GM23338 (cell line): Measurements from ENCODE around the gene UFM1. TPM values are rescaled to one million over a fixed set of nuclear protein-coding genes. Genes with fewer than 3 reads are reported as not detected.

Source experiments
- ATAC-seq: fragments of 200-7000 bp; cut with Tn5 transposase; 3 replicates; pipeline ENCODE4 v1.9.1; 2020
- DNase-seq: peaks from one replicate; pipeline ENCODE4 v3.0.0-alpha.2; 2015; ENCODE audit warnings: low spot score
- H2AFZ ChIP-seq: fragments of 200-600 bp; sonication (generic); 2 replicates; pipeline ENCODE4 v1.8.0; 2016; ENCODE audit warnings: antibody characterized with exemption, mild to moderate bottlenecking, moderate library complexity
- H3F3A ChIP-seq: fragments of 200-600 bp; sonication (generic); replicated peaks from 2 replicates; pipeline ENCODE4 v1.8.0; 2017; ENCODE audit warnings: antibody characterized with exemption, mixed run types, low read depth
- H3K27ac ChIP-seq: fragments of 200-600 bp; sonication (generic); 2 replicates; pipeline ENCODE4 v1.6.1; 2016; ENCODE audit warnings: low read depth
- H3K27me3 ChIP-seq: fragments of 200-600 bp; sonication (generic); 2 replicates; pipeline ENCODE4 v1.8.0; 2016; ENCODE audit warnings: mild to moderate bottlenecking, mixed run types, moderate library complexity; ENCODE audit not compliant: insufficient read depth
- H3K36me3 ChIP-seq: fragments of 200-600 bp; sonication (generic); 2 replicates; pipeline ENCODE4 v1.8.0; 2016; ENCODE audit warnings: mild to moderate bottlenecking; ENCODE audit not compliant: insufficient read depth
- H3K4me1 ChIP-seq: fragments of 200-600 bp; sonication (generic); 2 replicates; pipeline ENCODE4 v1.8.0; 2016; ENCODE audit warnings: mild to moderate bottlenecking, moderate library complexity; ENCODE audit not compliant: insufficient read depth
- H3K4me2 ChIP-seq: fragments of 200-600 bp; sonication (generic); 2 replicates; pipeline ENCODE4 v1.7.1; 2017; ENCODE audit warnings: mixed run types
- H3K4me3 ChIP-seq: fragments of 200-600 bp; sonication (generic); 2 replicates; pipeline ENCODE4 v1.6.1; 2016; ENCODE audit warnings: mixed run types
- H3K79me2 ChIP-seq: fragments of 200-600 bp; sonication (generic); replicated peaks from 2 replicates; pipeline ENCODE4 v1.8.0; 2017; ENCODE audit warnings: mild to moderate bottlenecking; ENCODE audit not compliant: insufficient read depth
- H3K9me2 ChIP-seq: fragments of 200-600 bp; sonication (generic); 2 replicates; pipeline ENCODE4 v1.8.0; 2017; ENCODE audit not compliant: insufficient read depth
- H4K20me1 ChIP-seq: fragments of 200-600 bp; sonication (generic); replicated peaks from 2 replicates; pipeline ENCODE4 v1.8.0; 2017; ENCODE audit warnings: mild to moderate bottlenecking; ENCODE audit not compliant: insufficient read depth
- H3K27ac Mint-ChIP-seq: 2 replicates; pipeline ENCODE4 v1.8.0; 2020; ENCODE audit warnings: inconsistent platforms, mild to moderate bottlenecking, moderate library complexity, mixed read lengths
- H3K27me3 Mint-ChIP-seq: 3 replicates; pipeline ENCODE4 v1.8.0; 2022; ENCODE audit warnings: low read depth, mild to moderate bottlenecking, moderate library complexity, mixed read lengths, inconsistent platforms; ENCODE audit not compliant: insufficient read depth, poor library complexity
- H3K36me3 Mint-ChIP-seq: 3 replicates; pipeline ENCODE4 v1.8.0; 2021; ENCODE audit warnings: low read depth, mild to moderate bottlenecking, inconsistent platforms, moderate library complexity, mixed read lengths
- H3K4me1 Mint-ChIP-seq: 3 replicates; pipeline ENCODE4 v1.8.0; 2020; ENCODE audit warnings: mild to moderate bottlenecking, inconsistent platforms, mixed read lengths
- H3K4me3 Mint-ChIP-seq: 3 replicates; pipeline ENCODE4 v1.8.0; 2021; ENCODE audit warnings: moderate library complexity, mild to moderate bottlenecking, inconsistent platforms, mixed read lengths
- H3K9me3 Mint-ChIP-seq: 3 replicates; pipeline ENCODE4 v1.8.0; 2020; ENCODE audit warnings: moderate library complexity, mild to moderate bottlenecking, inconsistent platforms, mixed read lengths
- CREB1 ChIP-seq: fragments of 250-450 bp; sonication (Bioruptor Pico); IDR thresholded peaks from 2 replicates; pipeline ENCODE4 v1.5.0; 2020; ENCODE audit warnings: low read depth, mild to moderate bottlenecking, moderate library complexity
- ETS1 ChIP-seq: IDR thresholded peaks from 2 replicates; pipeline ENCODE4 v1.6.1; 2016; ENCODE audit warnings: antibody characterized with exemption
- EZH2 ChIP-seq: fragments of 200-600 bp; sonication (generic); IDR thresholded peaks from one replicate; pipeline ENCODE4 v1.8.0; 2017; ENCODE audit warnings: antibody characterized with exemption, mild to moderate bottlenecking, low read depth; ENCODE audit not compliant: unreplicated experiment
- EZH2phosphoT487 ChIP-seq: fragments of 200-600 bp; sonication (generic); IDR thresholded peaks from one replicate; pipeline ENCODE4 v1.8.1; 2018; ENCODE audit warnings: antibody characterized with exemption; ENCODE audit not compliant: unreplicated experiment
- STAT1 ChIP-seq: IDR thresholded peaks from one replicate; pipeline ENCODE4 v1.6.1; 2016; ENCODE audit warnings: antibody characterized with exemption; ENCODE audit not compliant: unreplicated experiment
- ZNF114 ChIP-seq: fragments of 250-450 bp; sonication (Bioruptor Pico); IDR thresholded peaks from 2 replicates; pipeline ENCODE4 v1.5.0; 2020; ENCODE audit warnings: mild to moderate bottlenecking, moderate library complexity
- ZNF331 ChIP-seq: fragments of 250-450 bp; sonication (Bioruptor Pico); IDR thresholded peaks from 2 replicates; pipeline ENCODE4 v1.5.0; 2020; ENCODE audit warnings: low read depth, mild to moderate bottlenecking, moderate library complexity
- polyA plus RNA-seq: library from polyadenylated mRNA; unstranded; fragments of >200 nt; fragmentation: Nextera tagmentation; extraction: Ambion mirVana; gene quantifications from 2 replicates; pipeline ENCODE4 v1.2.1, GENCODE V29; 2016
- total RNA-seq: library from RNA; depleted of rRNA; stranded (reverse); fragments of >200 nt; shearing (Covaris generic); gene quantifications from 2 replicates; pipeline ENCODE4 v1.2.3, GENCODE V29; 2014
- TF ChIP-seq, protein P1 (sequence below): fragments of 250-450 bp; sonication (Bioruptor Pico); IDR thresholded peaks from 2 replicates; pipeline ENCODE4 v1.5.0; 2020; ENCODE audit warnings: mild to moderate bottlenecking, moderate library complexity
- TF ChIP-seq, protein P2 (sequence below): IDR thresholded peaks from one replicate; pipeline ENCODE4 v1.6.1; 2018; ENCODE audit warnings: antibody characterized with exemption; ENCODE audit not compliant: unreplicated experiment

UFM1 gene
- total and polyA plus RNA-seq, 2 experiments from 2014 or later, result 57.0 to 77.1 TPM

DNA sequence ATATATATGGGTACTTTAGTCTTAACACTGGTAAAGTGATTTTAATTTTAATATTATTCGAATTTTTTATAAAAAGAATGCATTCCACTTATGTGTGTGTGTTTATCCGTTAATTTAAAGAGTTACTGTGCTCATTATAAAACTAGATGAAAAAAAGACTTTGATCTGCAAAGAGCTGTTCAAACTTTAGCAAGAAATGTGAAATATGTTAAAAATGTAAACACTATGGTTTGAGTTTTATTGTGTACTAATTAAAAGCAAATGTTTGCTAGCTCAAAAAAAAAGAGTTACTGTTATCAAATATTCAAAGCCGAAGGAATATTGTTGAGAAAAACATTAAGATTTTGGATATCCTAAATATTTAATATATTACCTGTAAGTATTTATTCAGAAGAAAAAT, 34.5 kb downstream of the UFM1 start:
- Mint-ChIP-seq H3K4me1 (peaks cover 8% of the 10 kb centered on the region), H3K27me3 (no peaks in the 10 kb centered on the region), H3K9me3 (no peaks in the 10 kb centered on the region), H3K4me3 (no peak overlapping the region), H3K27ac (no peak overlapping the region), H3K36me3 (no peaks in the 10 kb centered on the region)
- no peaks in the 10 kb centered on the region for H3F3A ChIP-seq
- H3K79me2 ChIP-seq, result no peaks in the 10 kb centered on the region
- H3K27me3 ChIP-seq, result no peaks in the 10 kb centered on the region
- H3K36me3 ChIP-seq, result no peaks in the 10 kb centered on the region
- no peak for TF ChIP-seq EZH2
- H3K4me2 ChIP-seq, result no peak overlapping the region
- peaks cover 3% of the 10 kb centered on the region; the same call in 1 of the 2 replicates for H3K9me2 ChIP-seq
- DNase-seq, result no peak
- ATAC-seq, result no peak
- H3K27ac ChIP-seq, result no peak overlapping the region
- H3K4me1 ChIP-seq, result peaks cover 16% of the 10 kb centered on the region
- no peaks in the 10 kb centered on the region for H4K20me1 ChIP-seq
- no peak overlapping the region for H3K4me3 ChIP-seq
- H2AFZ ChIP-seq, result no peak overlapping the region

DNA sequence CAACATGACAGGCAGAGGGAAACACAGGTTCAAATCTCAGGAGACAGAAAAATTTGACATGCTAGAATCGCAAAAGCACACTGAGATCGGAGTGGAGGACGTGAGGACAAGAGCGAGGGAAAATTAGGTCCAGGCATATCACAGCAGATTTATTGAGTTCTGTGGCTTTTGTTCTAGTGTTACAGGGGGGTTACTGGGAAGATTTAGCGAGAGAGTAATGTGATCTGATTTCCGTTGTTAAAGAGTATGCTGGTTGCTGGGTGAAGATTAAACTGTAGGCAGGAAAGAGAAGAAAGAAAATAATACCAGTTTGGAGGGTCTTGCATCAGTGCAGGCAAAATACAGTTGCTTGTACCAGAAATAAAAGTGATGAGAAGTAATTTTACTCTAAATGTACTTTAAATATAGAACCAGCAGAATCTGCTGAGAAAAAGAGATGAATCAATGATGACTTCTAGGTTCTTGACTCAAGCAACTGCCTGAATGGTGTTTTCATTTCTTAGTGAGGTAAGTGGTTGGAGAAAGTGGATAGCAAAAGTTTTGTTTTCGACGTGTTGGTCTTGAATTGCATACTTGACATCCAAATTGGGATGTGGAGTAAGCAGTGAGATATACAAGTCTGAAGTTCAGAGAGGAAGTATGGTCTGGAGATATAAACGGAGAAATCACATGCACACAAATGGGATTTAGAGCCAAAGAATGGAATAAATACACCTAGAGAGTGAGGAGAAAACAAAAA, 35.7 kb downstream of the UFM1 start:
- Histone ChIP-seq H3K79me2 (no peaks in the 10 kb centered on the region), H3K27ac (no peak overlapping the region), H3F3A (no peaks in the 10 kb centered on the region), H3K4me2 (no peak overlapping the region), H3K9me2 (no peaks in the 10 kb centered on the region), H3K4me3 (no peak overlapping the region), H3K4me1 (peaks cover 16% of the 10 kb centered on the region), H2AFZ (peak overlapping the region; percentile 57; the same call in 1 of the 2 replicates), H3K27me3 (no peaks in the 10 kb centered on the region), H4K20me1 (no peaks in the 10 kb centered on the region), H3K36me3 (no peaks in the 10 kb centered on the region)
- H3K27ac Mint-ChIP-seq, result no peak overlapping the region
- DNase-seq (no peak), ATAC-seq (no peak)
- H3K4me1 Mint-ChIP-seq, result peaks cover 8% of the 10 kb centered on the region
- no peak overlapping the region for H3K4me3 Mint-ChIP-seq
- H3K9me3 Mint-ChIP-seq, result no peaks in the 10 kb centered on the region
- no peaks in the 10 kb centered on the region for H3K27me3 Mint-ChIP-seq
- H3K36me3 Mint-ChIP-seq, result no peaks in the 10 kb centered on the region
- TF ChIP-seq STAT1 (no peak), EZH2phosphoT487 (no peak), ZNF114 (CRISPR knock-in tag) (no peak), ZNF331 (CRISPR knock-in tag) (no peak), ETS1 (no peak), CREB1 (CRISPR knock-in tag) (no peak)
- TF ChIP-seq, protein P1, sequence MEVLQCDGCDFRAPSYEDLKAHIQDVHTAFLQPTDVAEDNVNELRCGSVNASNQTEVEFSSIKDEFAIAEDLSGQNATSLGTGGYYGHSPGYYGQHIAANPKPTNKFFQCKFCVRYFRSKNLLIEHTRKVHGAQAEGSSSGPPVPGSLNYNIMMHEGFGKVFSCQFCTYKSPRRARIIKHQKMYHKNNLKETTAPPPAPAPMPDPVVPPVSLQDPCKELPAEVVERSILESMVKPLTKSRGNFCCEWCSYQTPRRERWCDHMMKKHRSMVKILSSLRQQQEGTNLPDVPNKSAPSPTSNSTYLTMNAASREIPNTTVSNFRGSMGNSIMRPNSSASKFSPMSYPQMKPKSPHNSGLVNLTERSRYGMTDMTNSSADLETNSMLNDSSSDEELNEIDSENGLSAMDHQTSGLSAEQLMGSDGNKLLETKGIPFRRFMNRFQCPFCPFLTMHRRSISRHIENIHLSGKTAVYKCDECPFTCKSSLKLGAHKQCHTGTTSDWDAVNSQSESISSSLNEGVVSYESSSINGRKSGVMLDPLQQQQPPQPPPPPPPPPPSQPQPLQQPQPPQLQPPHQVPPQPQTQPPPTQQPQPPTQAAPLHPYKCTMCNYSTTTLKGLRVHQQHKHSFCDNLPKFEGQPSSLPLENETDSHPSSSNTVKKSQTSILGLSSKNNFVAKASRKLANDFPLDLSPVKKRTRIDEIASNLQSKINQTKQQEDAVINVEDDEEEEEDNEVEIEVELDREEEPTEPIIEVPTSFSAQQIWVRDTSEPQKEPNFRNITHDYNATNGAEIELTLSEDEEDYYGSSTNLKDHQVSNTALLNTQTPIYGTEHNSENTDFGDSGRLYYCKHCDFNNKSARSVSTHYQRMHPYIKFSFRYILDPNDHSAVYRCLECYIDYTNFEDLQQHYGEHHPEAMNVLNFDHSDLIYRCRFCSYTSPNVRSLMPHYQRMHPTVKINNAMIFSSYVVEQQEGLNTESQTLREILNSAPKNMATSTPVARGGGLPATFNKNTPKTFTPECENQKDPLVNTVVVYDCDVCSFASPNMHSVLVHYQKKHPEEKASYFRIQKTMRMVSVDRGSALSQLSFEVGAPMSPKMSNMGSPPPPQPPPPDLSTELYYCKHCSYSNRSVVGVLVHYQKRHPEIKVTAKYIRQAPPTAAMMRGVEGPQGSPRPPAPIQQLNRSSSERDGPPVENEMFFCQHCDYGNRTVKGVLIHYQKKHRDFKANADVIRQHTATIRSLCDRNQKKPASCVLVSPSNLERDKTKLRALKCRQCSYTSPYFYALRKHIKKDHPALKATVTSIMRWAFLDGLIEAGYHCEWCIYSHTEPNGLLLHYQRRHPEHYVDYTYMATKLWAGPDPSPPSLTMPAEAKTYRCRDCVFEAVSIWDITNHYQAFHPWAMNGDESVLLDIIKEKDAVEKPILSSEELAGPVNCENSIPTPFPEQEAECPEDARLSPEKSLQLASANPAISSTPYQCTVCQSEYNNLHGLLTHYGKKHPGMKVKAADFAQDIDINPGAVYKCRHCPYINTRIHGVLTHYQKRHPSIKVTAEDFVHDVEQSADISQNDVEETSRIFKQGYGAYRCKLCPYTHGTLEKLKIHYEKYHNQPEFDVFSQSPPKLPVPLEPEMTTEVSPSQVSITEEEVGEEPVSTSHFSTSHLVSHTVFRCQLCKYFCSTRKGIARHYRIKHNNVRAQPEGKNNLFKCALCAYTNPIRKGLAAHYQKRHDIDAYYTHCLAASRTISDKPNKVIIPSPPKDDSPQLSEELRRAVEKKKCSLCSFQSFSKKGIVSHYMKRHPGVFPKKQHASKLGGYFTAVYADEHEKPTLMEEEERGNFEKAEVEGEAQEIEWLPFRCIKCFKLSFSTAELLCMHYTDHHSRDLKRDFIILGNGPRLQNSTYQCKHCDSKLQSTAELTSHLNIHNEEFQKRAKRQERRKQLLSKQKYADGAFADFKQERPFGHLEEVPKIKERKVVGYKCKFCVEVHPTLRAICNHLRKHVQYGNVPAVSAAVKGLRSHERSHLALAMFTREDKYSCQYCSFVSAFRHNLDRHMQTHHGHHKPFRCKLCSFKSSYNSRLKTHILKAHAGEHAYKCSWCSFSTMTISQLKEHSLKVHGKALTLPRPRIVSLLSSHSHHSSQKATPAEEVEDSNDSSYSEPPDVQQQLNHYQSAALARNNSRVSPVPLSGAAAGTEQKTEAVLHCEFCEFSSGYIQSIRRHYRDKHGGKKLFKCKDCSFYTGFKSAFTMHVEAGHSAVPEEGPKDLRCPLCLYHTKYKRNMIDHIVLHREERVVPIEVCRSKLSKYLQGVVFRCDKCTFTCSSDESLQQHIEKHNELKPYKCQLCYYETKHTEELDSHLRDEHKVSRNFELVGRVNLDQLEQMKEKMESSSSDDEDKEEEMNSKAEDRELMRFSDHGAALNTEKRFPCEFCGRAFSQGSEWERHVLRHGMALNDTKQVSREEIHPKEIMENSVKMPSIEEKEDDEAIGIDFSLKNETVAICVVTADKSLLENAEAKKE (CRISPR knock-in tag), result no peak
- TF ChIP-seq, protein P2, sequence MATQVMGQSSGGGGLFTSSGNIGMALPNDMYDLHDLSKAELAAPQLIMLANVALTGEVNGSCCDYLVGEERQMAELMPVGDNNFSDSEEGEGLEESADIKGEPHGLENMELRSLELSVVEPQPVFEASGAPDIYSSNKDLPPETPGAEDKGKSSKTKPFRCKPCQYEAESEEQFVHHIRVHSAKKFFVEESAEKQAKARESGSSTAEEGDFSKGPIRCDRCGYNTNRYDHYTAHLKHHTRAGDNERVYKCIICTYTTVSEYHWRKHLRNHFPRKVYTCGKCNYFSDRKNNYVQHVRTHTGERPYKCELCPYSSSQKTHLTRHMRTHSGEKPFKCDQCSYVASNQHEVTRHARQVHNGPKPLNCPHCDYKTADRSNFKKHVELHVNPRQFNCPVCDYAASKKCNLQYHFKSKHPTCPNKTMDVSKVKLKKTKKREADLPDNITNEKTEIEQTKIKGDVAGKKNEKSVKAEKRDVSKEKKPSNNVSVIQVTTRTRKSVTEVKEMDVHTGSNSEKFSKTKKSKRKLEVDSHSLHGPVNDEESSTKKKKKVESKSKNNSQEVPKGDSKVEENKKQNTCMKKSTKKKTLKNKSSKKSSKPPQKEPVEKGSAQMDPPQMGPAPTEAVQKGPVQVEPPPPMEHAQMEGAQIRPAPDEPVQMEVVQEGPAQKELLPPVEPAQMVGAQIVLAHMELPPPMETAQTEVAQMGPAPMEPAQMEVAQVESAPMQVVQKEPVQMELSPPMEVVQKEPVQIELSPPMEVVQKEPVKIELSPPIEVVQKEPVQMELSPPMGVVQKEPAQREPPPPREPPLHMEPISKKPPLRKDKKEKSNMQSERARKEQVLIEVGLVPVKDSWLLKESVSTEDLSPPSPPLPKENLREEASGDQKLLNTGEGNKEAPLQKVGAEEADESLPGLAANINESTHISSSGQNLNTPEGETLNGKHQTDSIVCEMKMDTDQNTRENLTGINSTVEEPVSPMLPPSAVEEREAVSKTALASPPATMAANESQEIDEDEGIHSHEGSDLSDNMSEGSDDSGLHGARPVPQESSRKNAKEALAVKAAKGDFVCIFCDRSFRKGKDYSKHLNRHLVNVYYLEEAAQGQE, result no peak
